ENCODE measurements around the gene ZSWIM2.

ZSWIM2 gene

DNA sequence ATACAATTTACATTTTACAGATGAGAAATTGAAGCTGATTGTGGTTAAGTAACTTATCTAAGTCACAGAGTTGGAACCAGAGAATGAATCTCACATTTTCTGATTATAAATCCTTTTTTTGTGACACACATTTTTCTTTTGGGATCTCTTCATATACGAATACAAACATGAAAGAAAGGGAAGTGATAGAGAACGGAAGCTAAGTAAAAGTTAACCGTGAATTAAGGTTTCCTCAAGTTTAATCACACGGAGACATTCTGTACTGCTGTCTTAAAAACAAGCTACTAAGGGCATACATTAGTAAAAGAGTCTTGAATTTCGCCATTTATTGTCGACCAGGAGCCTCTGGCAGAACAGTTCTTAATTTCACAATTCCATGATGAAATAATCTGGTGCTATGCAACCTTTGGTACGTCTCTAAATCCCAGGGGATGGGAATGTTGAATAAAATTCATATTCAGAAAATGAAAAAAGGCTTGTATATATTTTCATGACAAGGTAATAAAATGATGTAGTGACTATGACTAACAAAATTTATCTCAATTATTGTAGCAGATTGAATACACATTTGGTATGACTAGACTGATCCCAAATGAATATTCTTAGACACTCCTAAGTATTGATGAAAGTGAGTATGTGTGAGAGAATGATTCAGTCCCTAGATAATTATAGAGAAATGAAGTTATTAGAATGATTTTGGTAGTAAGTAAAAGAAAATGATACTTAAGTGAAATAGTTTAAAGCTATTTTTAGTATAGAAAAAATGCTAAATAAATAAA is 40.3 kb upstream of the ZSWIM2 start:
- Histone ChIP-seq H3F3A (ENCODE audit: insufficient read depth, low read length) (no peaks in the 10 kb centered on the region), H3K4me1 (ENCODE audit: low read length) (peaks cover 5% of the 10 kb centered on the region; the same call in 1 of the 2 replicates), H2AFZ (ENCODE audit: low read length) (no peak overlapping the region), H3K9me3 (replicated peaks; ENCODE audit: insufficient read depth, low read length) (no peaks in the 10 kb centered on the region), H3K27ac (ENCODE audit: low read length) (no peak overlapping the region), H3K9me2 (replicated peaks; ENCODE audit: insufficient read depth, low read length) (no peaks in the 10 kb centered on the region), H3K4me3 (ENCODE audit: low read length) (no peak overlapping the region), H3K4me2 (ENCODE audit: low read depth, low read length) (no peak overlapping the region), H4K20me1 (ENCODE audit: insufficient read depth, low read length) (no peaks in the 10 kb centered on the region), H3K36me3 (replicated peaks; ENCODE audit: insufficient read depth, low read length) (no peaks in the 10 kb centered on the region), H3K9ac (ENCODE audit: low read length) (no peak overlapping the region), H3K27me3 (replicated peaks; ENCODE audit: insufficient read depth, low read length) (no peaks in the 10 kb centered on the region), H3K79me2 (ENCODE audit: low read length) (no peaks in the 10 kb centered on the region)
- DNase-seq: no peak
- TF ChIP-seq CTCF (IDR thresholded peaks at IDR 0.05; ENCODE audit: low read length): no peak
- TF ChIP-seq EZH2phosphoT487 (IDR thresholded peaks at IDR 0.05; ENCODE audit: low read length): no peak
- TF ChIP-seq EZH2 (optimal IDR thresholded peaks at IDR 0.05; ENCODE audit: low read depth, low read length): no peak

GRCh38 chr2:186887107-186888090 is 38.4 kb upstream of the ZSWIM2 start:
- Histone ChIP-seq H3K9me2 (replicated peaks; ENCODE audit: insufficient read depth, low read length) (no peaks in the 10 kb centered on the region), H3K9me3 (replicated peaks; ENCODE audit: insufficient read depth, low read length) (no peaks in the 10 kb centered on the region), H3K36me3 (replicated peaks; ENCODE audit: insufficient read depth, low read length) (no peaks in the 10 kb centered on the region), H3K4me3 (ENCODE audit: low read length) (no peak overlapping the region), H3K9ac (ENCODE audit: low read length) (no peak overlapping the region), H3K27ac (ENCODE audit: low read length) (no peak overlapping the region), H3K27me3 (replicated peaks; ENCODE audit: insufficient read depth, low read length) (no peaks in the 10 kb centered on the region), H3K4me1 (ENCODE audit: low read length) (peaks cover 5% of the 10 kb centered on the region; the same call in 1 of the 2 replicates), H4K20me1 (ENCODE audit: insufficient read depth, low read length) (no peaks in the 10 kb centered on the region), H2AFZ (ENCODE audit: low read length) (no peak overlapping the region), H3F3A (ENCODE audit: insufficient read depth, low read length) (no peaks in the 10 kb centered on the region), H3K4me2 (ENCODE audit: low read depth, low read length) (no peak overlapping the region), H3K79me2 (ENCODE audit: low read length) (no peaks in the 10 kb centered on the region)
- no peak for DNase-seq
- TF ChIP-seq CTCF (IDR thresholded peaks at IDR 0.05; ENCODE audit: low read length) (no peak), EZH2 (optimal IDR thresholded peaks at IDR 0.05; ENCODE audit: low read depth, low read length) (no peak), EZH2phosphoT487 (IDR thresholded peaks at IDR 0.05; ENCODE audit: low read length) (no peak)

DNA sequence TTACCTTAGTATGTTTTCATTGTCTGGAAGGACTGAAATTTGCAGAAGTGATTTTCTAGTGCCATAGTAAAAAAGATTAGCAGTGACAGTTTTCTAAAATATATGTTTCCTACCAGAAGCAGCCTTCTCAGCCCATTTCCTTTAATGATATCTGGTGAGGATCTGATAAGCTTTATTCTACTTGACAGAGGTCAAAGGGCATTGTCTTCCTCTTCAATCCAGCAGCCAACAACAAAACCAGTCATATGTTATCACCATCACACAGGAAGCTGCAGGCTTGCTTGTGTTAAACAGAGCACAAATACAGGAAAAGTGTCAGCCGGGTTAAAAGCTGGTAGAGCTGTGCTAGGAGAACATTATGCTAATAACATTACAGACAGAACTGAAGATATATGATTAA is 35.6 kb upstream of the ZSWIM2 start:
- Histone ChIP-seq H3K27me3 (replicated peaks; ENCODE audit: insufficient read depth, low read length) (no peaks in the 10 kb centered on the region), H3K9ac (ENCODE audit: low read length) (no peak overlapping the region), H3K4me1 (ENCODE audit: low read length) (peaks cover 5% of the 10 kb centered on the region; the same call in 1 of the 2 replicates), H3K4me3 (ENCODE audit: low read length) (no peak overlapping the region), H3K79me2 (ENCODE audit: low read length) (no peaks in the 10 kb centered on the region), H3F3A (ENCODE audit: insufficient read depth, low read length) (no peaks in the 10 kb centered on the region), H4K20me1 (ENCODE audit: insufficient read depth, low read length) (no peaks in the 10 kb centered on the region), H3K36me3 (replicated peaks; ENCODE audit: insufficient read depth, low read length) (no peaks in the 10 kb centered on the region), H3K9me3 (replicated peaks; ENCODE audit: insufficient read depth, low read length) (no peaks in the 10 kb centered on the region), H3K27ac (ENCODE audit: low read length) (no peak overlapping the region), H3K9me2 (replicated peaks; ENCODE audit: insufficient read depth, low read length) (no peaks in the 10 kb centered on the region), H3K4me2 (ENCODE audit: low read depth, low read length) (no peak overlapping the region), H2AFZ (ENCODE audit: low read length) (no peak overlapping the region)
- TF ChIP-seq CTCF (IDR thresholded peaks at IDR 0.05; ENCODE audit: low read length): no peak
- no peak for TF ChIP-seq EZH2 (optimal IDR thresholded peaks at IDR 0.05; ENCODE audit: low read depth, low read length)
- no peak for TF ChIP-seq EZH2phosphoT487 (IDR thresholded peaks at IDR 0.05; ENCODE audit: low read length)
- no peak for DNase-seq
